KMS-11 (cell line): ENCODE data around the gene FBN1.

Experiments used
- H2AFZ ChIP-seq: fragments of 200-600 bp; sonication (generic); 2 replicates; pipeline ENCODE4 v1.6.1; 2016; ENCODE audit warnings: antibody characterized with exemption, mixed run types, low read depth
- H3K27ac ChIP-seq: fragments of 200-600 bp; sonication (generic); 2 replicates; pipeline ENCODE4 v1.6.1; 2016; ENCODE audit warnings: mild to moderate bottlenecking, mixed run types
- H3K27me3 ChIP-seq: fragments of 200-600 bp; sonication (generic); 2 replicates; pipeline ENCODE4 v1.6.1; 2017; ENCODE audit warnings: mild to moderate bottlenecking, low read depth, mixed run types, moderate library complexity; ENCODE audit not compliant: insufficient read depth
- H3K36me3 ChIP-seq: fragments of 200-600 bp; sonication (generic); 2 replicates; pipeline ENCODE4 v1.6.1; 2017; ENCODE audit warnings: mild to moderate bottlenecking, mixed run types; ENCODE audit not compliant: insufficient read depth
- H3K4me1 ChIP-seq: fragments of 200-600 bp; sonication (generic); 2 replicates; pipeline ENCODE4 v1.6.1; 2016; ENCODE audit warnings: mild to moderate bottlenecking, low read depth, mixed run types; ENCODE audit not compliant: poor library complexity, severe bottlenecking
- H3K4me2 ChIP-seq: fragments of 200-600 bp; sonication (generic); 2 replicates; pipeline ENCODE4 v1.7.0; 2016; ENCODE audit warnings: mild to moderate bottlenecking, mixed run types
- H3K4me3 ChIP-seq: fragments of 200-600 bp; sonication (generic); IDR thresholded peaks from 2 replicates; pipeline ENCODE4 v1.6.1; 2017; ENCODE audit warnings: low read depth, low read length, mixed read lengths; ENCODE audit not compliant: insufficient read depth
- H3K79me2 ChIP-seq: fragments of 200-600 bp; sonication (generic); 2 replicates; pipeline ENCODE4 v1.6.1; 2016; ENCODE audit warnings: low read depth, mixed run types; ENCODE audit not compliant: insufficient read depth
- H3K9ac ChIP-seq: fragments of 200-600 bp; sonication (generic); 2 replicates; pipeline ENCODE4 v1.6.1; 2016; ENCODE audit warnings: mild to moderate bottlenecking, mixed run types
- H4K20me1 ChIP-seq: fragments of 200-600 bp; sonication (generic); 2 replicates; pipeline ENCODE4 v1.6.1; 2016; ENCODE audit warnings: mild to moderate bottlenecking, mixed run types; ENCODE audit not compliant: insufficient read depth
- TF ChIP-seq, protein P1 (sequence below): fragments of 200-600 bp; sonication (generic); conservative IDR thresholded peaks from 2 replicates; pipeline ENCODE4 v1.6.1; 2017; ENCODE audit warnings: low read depth, mild to moderate bottlenecking, antibody characterized with exemption, low read length, moderate library complexity, mixed read lengths

FBN1 gene

GRCh38 chr15:48581219-48581618, 64.3 kb downstream of the FBN1 start:
- Histone ChIP-seq H3K4me2 (no peak overlapping the region), H3K4me3 (no peak overlapping the region), H2AFZ (no peak overlapping the region), H3K9ac (no peak overlapping the region), H3K4me1 (no peaks in the 10 kb centered on the region), H3K27me3 (no peaks in the 10 kb centered on the region), H3K79me2 (no peaks in the 10 kb centered on the region), H3K27ac (no peak overlapping the region), H4K20me1 (no peaks in the 10 kb centered on the region), H3K36me3 (no peaks in the 10 kb centered on the region)
- TF ChIP-seq, protein P1, sequence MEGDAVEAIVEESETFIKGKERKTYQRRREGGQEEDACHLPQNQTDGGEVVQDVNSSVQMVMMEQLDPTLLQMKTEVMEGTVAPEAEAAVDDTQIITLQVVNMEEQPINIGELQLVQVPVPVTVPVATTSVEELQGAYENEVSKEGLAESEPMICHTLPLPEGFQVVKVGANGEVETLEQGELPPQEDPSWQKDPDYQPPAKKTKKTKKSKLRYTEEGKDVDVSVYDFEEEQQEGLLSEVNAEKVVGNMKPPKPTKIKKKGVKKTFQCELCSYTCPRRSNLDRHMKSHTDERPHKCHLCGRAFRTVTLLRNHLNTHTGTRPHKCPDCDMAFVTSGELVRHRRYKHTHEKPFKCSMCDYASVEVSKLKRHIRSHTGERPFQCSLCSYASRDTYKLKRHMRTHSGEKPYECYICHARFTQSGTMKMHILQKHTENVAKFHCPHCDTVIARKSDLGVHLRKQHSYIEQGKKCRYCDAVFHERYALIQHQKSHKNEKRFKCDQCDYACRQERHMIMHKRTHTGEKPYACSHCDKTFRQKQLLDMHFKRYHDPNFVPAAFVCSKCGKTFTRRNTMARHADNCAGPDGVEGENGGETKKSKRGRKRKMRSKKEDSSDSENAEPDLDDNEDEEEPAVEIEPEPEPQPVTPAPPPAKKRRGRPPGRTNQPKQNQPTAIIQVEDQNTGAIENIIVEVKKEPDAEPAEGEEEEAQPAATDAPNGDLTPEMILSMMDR: no peak

GRCh38 chr15:48580736-48581135, 64.8 kb downstream of the FBN1 start:
- Histone ChIP-seq H3K9ac (no peak overlapping the region), H3K4me1 (no peaks in the 10 kb centered on the region), H2AFZ (no peak overlapping the region), H3K27me3 (no peaks in the 10 kb centered on the region), H3K27ac (no peak overlapping the region), H3K36me3 (no peaks in the 10 kb centered on the region), H4K20me1 (no peaks in the 10 kb centered on the region), H3K79me2 (no peaks in the 10 kb centered on the region), H3K4me3 (no peak overlapping the region), H3K4me2 (no peak overlapping the region)
- TF ChIP-seq, protein P1: no peak

- Histone ChIP-seq H3K4me2 (no peak overlapping the region), H4K20me1 (no peaks in the 10 kb centered on the region), H2AFZ (no peak overlapping the region), H3K4me1 (no peaks in the 10 kb centered on the region), H3K4me3 (no peak overlapping the region), H3K9ac (no peak overlapping the region), H3K27ac (no peak overlapping the region), H3K36me3 (no peaks in the 10 kb centered on the region), H3K27me3 (no peaks in the 10 kb centered on the region), H3K79me2 (no peaks in the 10 kb centered on the region)
- TF ChIP-seq, protein P1: no peak
Observed at GRCh38 chr15:48579945-48580671, 65.4 kb downstream of the FBN1 start.

GRCh38 chr15:48578965-48579364, 66.5 kb downstream of the FBN1 start:
- Histone ChIP-seq H3K4me1 (no peaks in the 10 kb centered on the region), H3K9ac (no peak overlapping the region), H4K20me1 (no peaks in the 10 kb centered on the region), H3K36me3 (no peaks in the 10 kb centered on the region), H2AFZ (no peak overlapping the region), H3K27ac (no peak overlapping the region), H3K27me3 (no peaks in the 10 kb centered on the region), H3K4me2 (no peak overlapping the region), H3K79me2 (no peaks in the 10 kb centered on the region), H3K4me3 (no peak overlapping the region)
- TF ChIP-seq, protein P1: no peak
